GM12878 (cell line): Measurements from ENCODE around the gene IFT81. TPM values are rescaled to one million over a fixed set of nuclear protein-coding genes. Genes with fewer than 3 reads are reported as not detected.

Experiments used
- ATAC-seq: fragments of 200-7000 bp; cut with Tn5 transposase; 3 replicates; pipeline ENCODE4 v1.9.1; 2020; ENCODE audit warnings: mild to moderate bottlenecking, moderate library complexity
- BruUV-seq: library from RNA; stranded (reverse); fragments of 400-500 nt; replicated peaks from 2 replicates; lab custom pipeline; 2021; lab: Mats Ljungman, UMichigan
- CTCF ChIA-PET: fragments of 300-600 bp; sonication (Branson Sonifier 250); formaldehyde crosslinking; extraction: SDS; loops from one replicate; lab custom pipeline; 2021; ENCODE audit warnings: inconsistent platforms; lab: Yijun Ruan, JAX
- POLR2A ChIA-PET: fragments of 350-600 bp; formaldehyde crosslinking; extraction: SDS; loops from one replicate; lab custom pipeline; 2021; ENCODE audit warnings: inconsistent platforms; lab: Charles Lee
- RAD21 ChIA-PET: fragments of 300-600 bp; sonication (Branson Sonifier 250); formaldehyde crosslinking; loops from one replicate; lab custom pipeline; 2023; ENCODE audit warnings: antibody characterized with exemption; ENCODE audit not compliant: unreplicated experiment; lab: Charles Lee
- SMC1A ChIA-PET: fragments of 300-600 bp; sonication (Branson Sonifier 250); formaldehyde crosslinking; loops from one replicate; lab custom pipeline; 2023; ENCODE audit not compliant: unreplicated experiment, uncharacterized antibody; lab: Charles Lee
- DNase-seq: peaks from one replicate; pipeline ENCODE4 v3.0.0-alpha.2; 2011; ENCODE audit warnings: low read depth, low spot score
- FAIRE-seq: peaks from 3 replicates; lab custom pipeline; 2011; peaks lifted over from hg19 to GRCh38; lab: Jason Lieb, UNC
- H2AFZ ChIP-seq: 2 replicates; pipeline ENCODE4 v1.6.0; 2011; ENCODE audit warnings: low read depth, low read length, control low read depth; ENCODE audit not compliant: control insufficient read depth
- H3K27ac ChIP-seq: 2 replicates; pipeline ENCODE4 v1.5.1; 2011; ENCODE audit warnings: control low read depth; ENCODE audit not compliant: control insufficient read depth, insufficient read depth
- H3K27me3 ChIP-seq, 2 experiments: replicated peaks in 1 of 2; 2 replicates each; pipeline versions ENCODE4 v1.6.0 to v1.6.1; 2011; ENCODE audit warnings: low read length in 1 of 2; ENCODE audit not compliant: control insufficient read depth in 2 of 2, insufficient read depth in 2 of 2
- H3K36me3 ChIP-seq, 2 experiments: 2 replicates each; pipeline ENCODE4 v1.5.1; 2011; ENCODE audit warnings: low read length in 1 of 2; ENCODE audit not compliant: control insufficient read depth in 2 of 2, insufficient read depth in 2 of 2
- H3K4me1 ChIP-seq: 2 replicates; pipeline ENCODE4 v1.6.1; 2011; ENCODE audit warnings: mild to moderate bottlenecking, low read length, moderate library complexity, mixed read lengths; ENCODE audit not compliant: control insufficient read depth, insufficient read depth
- H3K4me2 ChIP-seq: 2 replicates; pipeline ENCODE4 v1.6.0; 2011; ENCODE audit warnings: control low read depth; ENCODE audit not compliant: control insufficient read depth, insufficient read depth
- H3K4me3 ChIP-seq: fragments of 200-600 bp; sonication (generic); 2 replicates; pipeline ENCODE4 v1.5.1; 2016
- H3K79me2 ChIP-seq: 2 replicates; pipeline ENCODE4 v1.6.0; 2011; ENCODE audit warnings: low read length; ENCODE audit not compliant: control insufficient read depth, insufficient read depth
- H3K9ac ChIP-seq: 2 replicates; pipeline ENCODE4 v1.8.0; 2011; ENCODE audit warnings: low read length, control low read depth, mixed read lengths; ENCODE audit not compliant: control insufficient read depth, insufficient read depth
- H3K9me3 ChIP-seq: replicated peaks from 3 replicates; pipeline ENCODE4 v1.5.1; 2011; ENCODE audit warnings: mild to moderate bottlenecking, low read length; ENCODE audit not compliant: control insufficient read depth, insufficient read depth
- H4K20me1 ChIP-seq: 2 replicates; pipeline ENCODE4 v1.6.0; 2011; ENCODE audit not compliant: control insufficient read depth, insufficient read depth
- BHLHE40 ChIP-seq, 2 experiments: fragments of 450-650 bp in 1 of 2; IDR thresholded peaks; 2 replicates each; pipeline ENCODE4 v1.6.1; 2011 to 2017; ENCODE audit warnings: low read depth in 2 of 2, borderline replicate concordance in 1 of 2, improper control_type of control experiment in 1 of 2, low read length in 1 of 2, mild to moderate bottlenecking in 1 of 2
- DPF2 ChIP-seq: fragments of 450-650 bp; IDR thresholded peaks from 2 replicates; pipeline ENCODE4 v1.6.1; 2017; ENCODE audit warnings: mild to moderate bottlenecking
- E2F4 ChIP-seq: IDR thresholded peaks from 2 replicates; pipeline ENCODE4 v1.6.1; 2012; ENCODE audit warnings: low read depth, low read length, improper control_type of control experiment
- EGR1 ChIP-seq, 2 experiments: IDR thresholded peaks; 1 replicate in 1 of 2; 2 replicates in 1 of 2; pipeline ENCODE4 v1.6.1; 2011 to 2012; ENCODE audit warnings: low read depth in 2 of 2, low read length in 2 of 2, borderline replicate concordance in 1 of 2, mild to moderate bottlenecking in 1 of 2, moderate library complexity in 1 of 2
- HDAC6 ChIP-seq: fragments of 200-600 bp; sonication (generic); IDR thresholded peaks from one replicate; pipeline ENCODE4 v1.8.0; 2017; ENCODE audit warnings: antibody characterized with exemption; ENCODE audit not compliant: unreplicated experiment
- PKNOX1 ChIP-seq: fragments of 450-650 bp; IDR thresholded peaks from 2 replicates; pipeline ENCODE4 v1.6.1; 2016; ENCODE audit warnings: mild to moderate bottlenecking
- WGBS: methylation state at CpG from one replicate; pipeline ENCODE4 v1.1.6; 2016; ENCODE audit warnings: low lambda C conversion rate; ENCODE audit not compliant: insufficient replicate concordance, insufficient coverage; ENCODE audit errors: missing lambda C conversion rate; 5-methylcytosine and 5-hydroxymethylcytosine counted together
- in situ Hi-C: fragments of 300-500 bp; cut with MboI; formaldehyde crosslinking; loops from 9 replicates; pipeline ENCODE4 v1.14.3; 2018; ENCODE audit warnings: mixed read lengths
- intact Hi-C: fragments of 100-400 bp; cut with micrococcal nuclease; formaldehyde crosslinking; loops from one replicate; pipeline ENCODE4 v1.14.2; 2022; ENCODE audit not compliant: unreplicated experiment
- polyA plus RNA-seq, 11 experiments: library from polyadenylated mRNA; depleted of rRNA in 4 of 11; unstranded in 6 of 11; stranded (reverse) in 5 of 11; fragments of >200 nt; fragmentation: Nextera tagmentation in 4 of 11; fragmentation: Illumina TruSeq in 1 of 11; extraction: Ambion mirVana in 4 of 11; extraction: Trizol in 1 of 11; gene quantifications; 1 replicate in 1 of 11; 2 replicates in 10 of 11; pipeline versions ENCODE4 v1.2.1 to v1.2.3, GENCODE V29; 2011 to 2016; ENCODE audit warnings: inconsistent platforms in 2 of 11, missing spikeins in 2 of 11, low read depth in 1 of 11
- total RNA-seq, 4 experiments: library from RNA; depleted of rRNA in 3 of 4; stranded (reverse); fragments of >200 nt in 3 of 4; fragmentation: Illumina TruSeq in 1 of 4; extraction: Trizol in 1 of 4; gene quantifications; 2 replicates each; pipeline versions ENCODE4 v1.2.1 to v1.2.3, GENCODE V29; 2013 to 2021
- TF ChIP-seq, protein P1 (sequence below): fragments of 450-650 bp; IDR thresholded peaks from 2 replicates; pipeline ENCODE4 v1.6.1; 2014; ENCODE audit warnings: mild to moderate bottlenecking
- TF ChIP-seq, protein P2 (sequence below): IDR thresholded peaks from 2 replicates; pipeline ENCODE4 v1.6.1; 2012; ENCODE audit warnings: low read depth, low read length, improper control_type of control experiment

Gene IFT81
- total and polyA plus RNA-seq, 10 of the 15 experiments (the other 5 are each of a cell fraction or from before 2014, with no cell fraction given): 4.1 to 9.9 (median 5.6) TPM

- DNase-seq (no peak), FAIRE-seq (no peak), ATAC-seq (no peak)
- Histone ChIP-seq H3K79me2 (no peaks in the 10 kb centered on the region), H3K36me3 (no peaks in the 10 kb centered on the region), H3K4me2 (no peak overlapping the region), H3K27ac (no peak overlapping the region), H3K27me3 (no peaks in the 10 kb centered on the region), H3K4me3 (no peak overlapping the region), H3K4me1 (no peaks in the 10 kb centered on the region), H3K9me3 (no peaks in the 10 kb centered on the region), H4K20me1 (no peaks in the 10 kb centered on the region), H3K9ac (no peak overlapping the region), H2AFZ (no peak overlapping the region)
- ChIA-PET SMC1A (interaction anchor here (0.9 to 1.1 kb wide), 2 partner anchors 24 to 80 kb away, joined by 3 read pairs; no protein-coding TSS in a partner anchor), POLR2A (no interaction called here), RAD21 (no interaction called here), CTCF (interaction anchor here (1.0 kb wide), 1 partner anchor 75 kb away, joined by 3 read pairs; no protein-coding TSS in a partner anchor)
- BruUV-seq: no TSS peak
- 45% methylated on average over 3 of the region's 3 CpGs for WGBS
- in situ Hi-C loops: no loop called here
- TF ChIP-seq BHLHE40 (IDR thresholded peaks at IDR 0.05; ENCODE audit: borderline replicate concordance in 1 of 2, low read depth in 2 of 2, low read length in 1 of 2): no peak
- TF ChIP-seq HDAC6: no peak
- TF ChIP-seq, protein P1, sequence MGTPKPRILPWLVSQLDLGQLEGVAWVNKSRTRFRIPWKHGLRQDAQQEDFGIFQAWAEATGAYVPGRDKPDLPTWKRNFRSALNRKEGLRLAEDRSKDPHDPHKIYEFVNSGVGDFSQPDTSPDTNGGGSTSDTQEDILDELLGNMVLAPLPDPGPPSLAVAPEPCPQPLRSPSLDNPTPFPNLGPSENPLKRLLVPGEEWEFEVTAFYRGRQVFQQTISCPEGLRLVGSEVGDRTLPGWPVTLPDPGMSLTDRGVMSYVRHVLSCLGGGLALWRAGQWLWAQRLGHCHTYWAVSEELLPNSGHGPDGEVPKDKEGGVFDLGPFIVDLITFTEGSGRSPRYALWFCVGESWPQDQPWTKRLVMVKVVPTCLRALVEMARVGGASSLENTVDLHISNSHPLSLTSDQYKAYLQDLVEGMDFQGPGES: no peak
- TF ChIP-seq, protein P2, sequence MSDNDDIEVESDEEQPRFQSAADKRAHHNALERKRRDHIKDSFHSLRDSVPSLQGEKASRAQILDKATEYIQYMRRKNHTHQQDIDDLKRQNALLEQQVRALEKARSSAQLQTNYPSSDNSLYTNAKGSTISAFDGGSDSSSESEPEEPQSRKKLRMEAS: no peak
- TF ChIP-seq EGR1 (IDR thresholded peaks at IDR 0.05; ENCODE audit: borderline replicate concordance in 1 of 2, low read depth in 2 of 2, low read length in 2 of 2): no peak
- no peak for TF ChIP-seq E2F4
- TF ChIP-seq DPF2: no peak
- TF ChIP-seq PKNOX1: no peak
- intact Hi-C loops: no loop called here
These were observed 55.1 kb downstream of the IFT81 start for GRCh38 chr12:110179291-110179690.
